GM21381 (cell line): ENCODE measurements around the gene BRCA1.
"Not testable (repeated sequence)": the region's sequence is repeated elsewhere in the genome, so short reads cannot be mapped to it uniquely, and the experiment has no call there.

Source experiments
- ATAC-seq: cut with Tn5 transposase; IDR thresholded peaks from one replicate; pipeline ENCODE4 v1.9.1; 2021; ENCODE audit warnings: mild to moderate bottlenecking, moderate library complexity; ENCODE audit not compliant: unreplicated experiment

The BRCA1 gene

DNA sequence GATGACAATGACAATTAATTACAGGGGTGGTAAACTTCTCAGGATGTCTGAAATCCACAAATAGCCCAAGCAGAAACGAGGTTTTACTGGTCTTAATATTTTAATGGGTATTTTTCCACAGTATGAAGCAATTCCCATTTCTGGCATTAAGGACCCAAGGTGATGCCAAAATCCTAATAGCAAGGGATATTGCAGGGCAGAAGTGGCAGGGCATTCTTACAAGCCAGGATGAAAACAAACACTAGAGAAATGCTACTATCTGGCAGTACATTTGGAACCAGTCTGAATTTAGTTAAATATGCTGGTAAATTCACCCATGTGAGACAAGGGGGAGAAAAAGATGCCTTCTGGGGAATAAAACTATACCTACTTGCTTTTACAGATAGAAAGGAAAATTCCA lies 54.9 kb downstream of the BRCA1 start:
- no peak for ATAC-seq

DNA sequence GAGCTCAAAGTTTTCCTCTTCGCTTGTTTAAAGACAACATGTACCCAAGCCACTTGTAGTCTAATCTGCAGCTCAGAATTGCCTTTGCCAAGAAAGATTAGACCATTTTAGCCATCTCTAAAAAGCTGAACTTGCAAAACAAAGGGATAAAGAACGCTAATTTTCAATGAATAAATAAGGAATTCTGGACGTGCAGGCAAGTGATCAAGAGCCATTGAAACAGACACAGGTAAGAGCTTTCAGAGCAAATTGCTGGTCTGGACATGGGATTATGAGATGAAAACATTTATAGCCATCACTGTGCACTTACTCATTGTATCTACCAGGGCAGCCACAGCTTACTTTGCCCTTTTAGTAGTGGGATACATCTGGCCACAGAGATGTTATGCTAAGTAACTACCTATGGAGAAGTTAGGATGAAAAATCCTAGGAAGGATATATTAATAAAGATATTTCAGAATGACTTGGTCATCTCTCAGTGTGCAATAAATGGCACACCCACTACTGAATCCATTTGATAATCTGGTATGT lies 55.7 kb downstream of the BRCA1 start:
- ATAC-seq = no peak

GRCh38 chr17:43068570-43069367 lies 56.4 kb downstream of the BRCA1 start:
- no peak for ATAC-seq

DNA sequence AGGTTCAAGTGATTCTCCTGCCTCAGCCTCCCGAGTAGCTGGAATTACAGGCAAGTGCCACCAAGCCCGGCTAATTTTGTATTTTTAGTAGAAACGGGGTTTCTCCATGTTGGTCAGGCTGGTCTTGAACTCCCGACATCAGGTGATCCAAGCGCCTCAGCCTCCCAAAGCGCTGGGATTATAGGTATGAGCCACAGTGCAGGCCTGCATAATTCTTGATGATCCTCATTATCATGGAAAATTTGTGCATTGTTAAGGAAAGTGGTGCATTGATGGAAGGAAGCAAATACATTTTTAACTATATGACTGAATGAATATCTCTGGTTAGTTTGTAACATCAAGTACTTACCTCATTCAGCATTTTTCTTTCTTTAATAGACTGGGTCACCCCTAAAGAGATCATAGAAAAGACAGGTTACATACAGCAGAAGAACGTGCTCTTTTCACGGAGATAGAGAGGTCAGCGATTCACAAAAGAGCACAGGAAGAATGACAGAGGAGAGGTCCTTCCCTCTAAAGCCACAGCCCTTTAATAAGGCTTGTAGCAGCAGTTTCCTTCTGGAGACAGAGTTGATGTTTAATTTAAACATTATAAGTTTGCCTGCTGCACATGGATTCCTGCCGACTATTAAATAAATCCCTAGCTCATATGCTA lies 62.1 kb downstream of the BRCA1 start:
- no peak for ATAC-seq

DNA sequence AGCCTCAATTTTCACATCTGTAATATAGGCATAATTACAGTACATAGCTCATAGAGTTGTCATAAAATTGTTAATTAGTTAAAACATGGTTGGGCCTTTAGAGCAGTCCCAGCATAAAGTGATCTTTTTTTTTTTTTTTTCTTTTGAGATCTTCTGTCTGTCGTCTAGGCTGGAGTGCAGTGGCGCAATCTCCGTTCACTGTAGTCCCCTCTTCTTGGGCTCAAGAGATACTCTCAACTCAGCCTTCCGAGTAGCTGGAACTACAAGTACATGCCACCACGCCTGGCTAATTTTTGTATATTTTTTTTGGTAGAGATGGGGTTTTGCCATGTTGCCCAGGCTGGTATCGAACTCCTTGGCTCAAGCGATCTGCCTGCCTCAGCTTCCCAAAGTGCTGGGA lies 69.1 kb downstream of the BRCA1 start:
- no peak for ATAC-seq

- not testable (repeated sequence) for ATAC-seq
These were observed 72.2 kb downstream of the BRCA1 start for GRCh38 chr17:43053008-43053407.

DNA sequence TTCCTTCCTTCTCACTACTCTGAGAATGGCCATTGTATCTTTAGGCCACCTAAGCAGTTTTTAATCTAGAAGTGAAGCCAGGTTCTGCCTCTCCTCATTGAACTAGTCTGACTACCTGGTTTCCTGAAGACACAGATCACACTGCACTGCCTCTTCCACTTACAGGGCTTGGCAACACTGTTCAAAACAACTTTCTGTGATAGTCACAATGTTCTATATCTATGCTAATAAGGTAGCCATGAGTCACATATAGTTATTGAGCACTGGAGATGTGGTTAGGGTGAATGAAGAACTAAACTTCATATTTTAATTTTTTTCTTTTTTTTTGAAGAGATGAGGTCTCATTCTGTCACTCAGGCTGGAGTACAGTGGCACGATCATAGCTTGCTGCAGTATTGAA lies 73.2 kb downstream of the BRCA1 start:
- ATAC-seq = no peak

DNA sequence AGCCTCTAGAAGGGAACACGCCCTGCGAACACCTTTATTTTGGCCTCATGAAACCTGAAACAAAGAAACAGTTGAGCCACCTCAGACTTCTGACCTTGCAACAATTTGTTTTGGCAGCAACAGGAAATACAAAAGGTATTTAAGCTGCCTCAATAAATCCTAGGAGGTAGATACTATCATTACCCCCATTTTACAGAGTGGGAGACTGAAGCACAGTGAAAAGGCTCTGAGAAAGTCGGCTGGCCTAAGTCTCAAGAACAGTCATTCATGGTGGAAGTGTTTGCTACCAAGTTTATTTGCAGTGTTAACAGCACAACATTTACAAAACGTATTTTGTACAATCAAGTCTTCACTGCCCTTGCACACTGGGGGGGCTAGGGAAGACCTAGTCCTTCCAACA lies 81.1 kb downstream of the BRCA1 start:
- no peak for ATAC-seq

DNA sequence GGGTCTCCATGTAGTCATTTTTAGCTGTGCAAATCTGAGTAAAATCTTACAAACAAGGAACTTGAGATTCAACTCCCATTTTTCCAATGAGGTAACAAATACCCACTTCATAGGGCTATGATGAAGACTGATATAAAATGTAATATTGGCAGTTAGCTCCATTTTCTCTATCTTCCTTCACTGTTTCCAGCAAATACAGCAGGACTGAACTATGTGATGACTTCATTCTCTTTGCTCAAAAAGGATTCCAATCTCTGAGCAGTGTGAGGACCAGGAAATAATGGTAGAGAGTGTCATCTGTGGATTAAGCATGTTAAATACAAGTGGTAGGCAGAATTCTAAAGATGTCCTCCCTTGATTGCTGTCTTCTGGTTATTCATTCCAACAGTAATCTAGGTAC lies 81.9 kb downstream of the BRCA1 start:
- no peak for ATAC-seq

- no peak for ATAC-seq
These were observed 83.0 kb downstream of the BRCA1 start for GRCh38 chr17:43042025-43042628.

GRCh38 chr17:43040655-43041054 lies 84.5 kb downstream of the BRCA1 start:
- ATAC-seq = no peak

DNA sequence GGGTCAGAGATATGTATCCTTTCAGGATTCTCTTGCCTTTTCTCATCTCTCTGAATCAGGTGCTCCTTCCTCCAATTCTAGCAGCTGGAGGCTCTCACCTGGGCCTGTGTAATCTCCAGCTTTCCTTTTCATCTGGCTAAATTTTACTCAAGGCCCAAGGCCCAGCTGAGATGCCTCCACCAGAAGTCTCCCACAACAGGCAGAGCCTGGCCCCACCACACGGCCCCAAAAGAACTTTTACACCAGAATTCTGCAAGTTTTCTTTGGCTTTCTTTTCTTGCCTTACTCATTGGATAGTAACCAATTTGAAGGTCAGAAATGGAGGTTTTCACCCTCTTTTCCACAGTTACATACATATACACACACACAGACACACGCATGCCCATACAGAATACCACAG lies 85.5 kb downstream of the BRCA1 start:
- ATAC-seq = no peak

GRCh38 chr17:43034894-43035293 lies 90.3 kb downstream of the BRCA1 start:
- no peak for ATAC-seq

DNA sequence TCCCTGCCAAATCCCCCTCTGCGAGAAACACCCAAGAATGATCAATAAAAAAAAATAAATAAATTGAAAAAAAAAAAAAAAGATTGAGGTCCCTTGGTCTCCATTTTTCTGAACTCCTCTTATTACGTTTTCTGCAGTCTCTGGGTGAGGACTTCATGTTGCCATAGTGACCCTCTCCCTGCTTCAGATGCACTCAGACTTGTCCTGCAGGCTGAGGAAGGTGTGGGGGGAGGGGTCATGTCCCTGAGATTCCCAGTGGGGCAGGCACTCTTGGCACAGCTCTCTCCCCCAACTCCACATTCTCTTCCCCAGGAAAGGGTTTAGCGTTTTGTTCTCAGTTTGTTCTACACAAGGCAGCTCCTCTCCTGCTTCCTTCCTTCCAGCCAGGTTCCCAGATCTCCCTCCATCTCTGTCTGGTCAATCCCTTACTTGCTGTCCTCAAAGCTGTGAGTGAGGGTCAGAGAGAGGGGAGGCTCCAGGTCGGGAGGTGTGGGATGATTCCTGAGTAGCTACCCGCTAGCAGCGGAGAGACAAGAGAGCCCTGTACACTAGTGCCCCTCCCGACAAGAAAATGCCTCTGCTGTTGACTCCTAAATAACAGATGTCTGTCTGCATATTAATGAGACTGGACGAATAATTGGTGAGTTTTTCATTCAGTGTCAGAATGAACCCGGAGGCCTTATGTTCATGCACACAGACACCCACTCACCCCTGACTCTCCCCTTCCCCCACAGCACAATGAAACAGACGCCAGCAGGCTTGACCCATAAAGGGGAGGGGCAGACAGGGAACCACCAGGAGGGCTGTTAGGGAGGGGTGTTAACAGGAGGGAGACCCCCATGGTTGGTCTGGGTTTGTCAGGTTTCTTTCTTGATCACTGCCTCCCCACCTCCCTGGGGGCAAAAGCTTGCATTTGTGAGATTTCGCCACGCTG lies 90.9 kb downstream of the BRCA1 start:
- ATAC-seq = no peak

- ATAC-seq = no peak
These were observed 93.5 kb downstream of the BRCA1 start for GRCh38 chr17:43031666-43032065.

DNA sequence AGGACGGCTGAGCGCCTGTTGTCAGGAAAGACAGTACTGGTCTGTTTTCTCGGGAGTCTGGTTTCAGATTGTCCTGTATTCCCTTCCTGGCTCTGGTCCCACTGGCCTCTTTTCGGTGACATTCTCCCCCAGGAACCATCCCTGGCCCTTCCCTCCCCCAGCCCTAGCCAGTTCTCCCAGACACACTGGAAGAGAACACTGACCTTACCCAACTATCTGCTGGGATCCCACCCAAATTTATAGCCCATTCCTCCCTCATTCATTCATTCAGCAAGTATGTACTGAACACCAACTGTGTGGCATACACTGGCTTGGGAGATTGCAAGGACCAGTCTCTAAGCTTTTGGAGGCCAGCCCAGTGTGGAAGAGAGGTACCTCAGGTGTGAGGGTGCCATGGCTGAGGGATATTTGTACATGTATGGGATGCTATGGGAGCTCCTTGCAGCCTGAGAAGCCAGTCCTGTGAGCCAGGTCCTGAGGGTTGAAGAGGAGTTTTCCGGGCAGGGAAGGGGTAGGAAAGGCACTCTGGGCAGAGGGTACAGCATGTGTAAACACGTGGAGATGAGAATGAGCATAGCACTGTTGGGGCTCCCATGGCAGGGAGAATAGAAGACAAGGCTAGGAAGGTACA lies 94.9 kb downstream of the BRCA1 start:
- ATAC-seq = no peak

DNA sequence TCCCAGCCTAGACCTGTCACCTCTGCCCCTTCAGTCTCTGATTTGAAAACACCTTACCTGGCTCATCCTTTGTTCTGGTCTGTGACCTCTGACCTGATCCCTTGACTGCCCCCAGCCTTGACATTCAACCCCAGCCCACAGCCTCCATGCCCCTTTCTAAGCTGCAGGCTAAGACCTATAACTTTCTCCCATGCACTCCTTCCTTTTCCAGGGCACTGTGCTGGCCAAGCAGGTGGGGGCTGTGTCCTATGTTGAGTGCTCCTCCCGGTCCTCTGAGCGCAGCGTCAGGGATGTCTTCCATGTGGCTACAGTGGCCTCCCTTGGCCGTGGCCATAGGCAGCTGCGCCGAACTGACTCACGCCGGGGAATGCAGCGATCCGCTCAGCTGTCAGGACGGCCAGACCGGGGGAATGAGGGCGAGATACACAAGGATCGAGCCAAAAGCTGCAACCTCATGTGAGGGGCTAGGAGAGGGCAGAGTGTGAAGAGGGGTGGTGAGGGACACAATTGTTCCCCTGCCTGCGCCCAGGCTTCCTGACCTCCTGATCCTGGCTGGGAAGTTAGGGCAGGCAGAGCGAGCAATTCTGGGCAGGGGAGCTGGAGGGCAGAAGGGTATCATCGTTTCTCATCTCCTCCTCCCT lies 96.8 kb downstream of the BRCA1 start:
- ATAC-seq = no peak

DNA sequence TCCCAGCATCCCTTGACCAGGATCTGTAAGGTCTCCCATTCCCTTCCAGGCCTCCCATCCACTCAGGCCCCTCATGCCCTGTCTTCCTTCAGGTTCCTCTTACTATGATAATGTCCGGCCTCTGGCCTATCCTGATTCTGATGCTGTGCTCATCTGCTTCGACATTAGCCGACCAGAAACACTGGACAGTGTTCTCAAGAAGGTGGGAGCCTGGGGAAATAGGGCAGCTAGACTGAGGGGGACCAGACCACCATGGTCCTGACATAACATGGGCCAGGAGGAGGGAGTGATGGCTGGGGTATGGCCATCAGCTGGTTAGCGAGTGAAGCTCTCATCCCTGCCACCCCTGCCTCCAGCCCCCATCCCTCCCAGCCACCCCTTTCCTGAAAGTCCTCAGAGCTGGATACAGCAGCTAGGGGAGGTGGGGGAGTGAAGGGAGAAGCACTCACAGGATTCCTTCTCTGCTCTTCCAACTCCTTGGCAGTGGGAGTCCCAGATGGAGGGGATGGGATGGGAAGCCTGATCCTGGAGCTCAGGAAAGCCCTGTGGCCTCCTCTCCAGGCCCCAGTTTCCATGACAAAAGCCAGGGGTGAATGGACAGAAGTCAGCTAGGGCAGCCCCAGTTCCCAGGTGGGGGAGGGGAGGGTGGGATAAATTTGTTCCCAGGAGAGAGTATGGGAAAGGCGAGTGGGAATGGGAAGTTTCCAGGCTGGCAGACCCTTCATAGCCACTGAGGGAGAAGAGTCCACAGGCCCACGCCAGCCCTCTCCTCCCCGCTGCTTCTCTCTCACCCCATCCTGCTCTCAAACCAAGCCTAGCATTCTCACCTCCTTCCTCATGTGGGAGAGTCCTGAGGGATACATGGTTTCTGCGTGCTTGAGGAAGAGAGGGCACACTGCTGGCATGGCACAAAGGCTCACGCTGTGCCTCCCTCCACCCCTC lies 97.8 kb downstream of the BRCA1 start:
- ATAC-seq = no peak

GRCh38 chr17:43026595-43026994 lies 98.6 kb downstream of the BRCA1 start:
- no peak for ATAC-seq
